Prostate gland (tissue), 2 donors: ENCODE results near the gene CACNA1S.

Experiments
- POLR2A ChIP-seq: fragments of 450-650 bp; IDR thresholded peaks from one replicate; pipeline ENCODE4 v1.6.1; 2016; ENCODE audit warnings: antibody characterized with exemption, mild to moderate bottlenecking
- TF ChIP-seq, protein P1 (sequence below), 4 experiments: fragments of 200-600 bp in 2 of 4; fragments of 450-650 bp in 2 of 4; sonication (generic) in 2 of 4; IDR thresholded peaks; 1 replicate in 3 of 4; 2 replicates in 1 of 4; pipeline ENCODE4 v1.5.1; 2016 to 2019; ENCODE audit warnings: antibody characterized with exemption in 4 of 4, mild to moderate bottlenecking in 2 of 4, moderate library complexity in 2 of 4

DNA sequence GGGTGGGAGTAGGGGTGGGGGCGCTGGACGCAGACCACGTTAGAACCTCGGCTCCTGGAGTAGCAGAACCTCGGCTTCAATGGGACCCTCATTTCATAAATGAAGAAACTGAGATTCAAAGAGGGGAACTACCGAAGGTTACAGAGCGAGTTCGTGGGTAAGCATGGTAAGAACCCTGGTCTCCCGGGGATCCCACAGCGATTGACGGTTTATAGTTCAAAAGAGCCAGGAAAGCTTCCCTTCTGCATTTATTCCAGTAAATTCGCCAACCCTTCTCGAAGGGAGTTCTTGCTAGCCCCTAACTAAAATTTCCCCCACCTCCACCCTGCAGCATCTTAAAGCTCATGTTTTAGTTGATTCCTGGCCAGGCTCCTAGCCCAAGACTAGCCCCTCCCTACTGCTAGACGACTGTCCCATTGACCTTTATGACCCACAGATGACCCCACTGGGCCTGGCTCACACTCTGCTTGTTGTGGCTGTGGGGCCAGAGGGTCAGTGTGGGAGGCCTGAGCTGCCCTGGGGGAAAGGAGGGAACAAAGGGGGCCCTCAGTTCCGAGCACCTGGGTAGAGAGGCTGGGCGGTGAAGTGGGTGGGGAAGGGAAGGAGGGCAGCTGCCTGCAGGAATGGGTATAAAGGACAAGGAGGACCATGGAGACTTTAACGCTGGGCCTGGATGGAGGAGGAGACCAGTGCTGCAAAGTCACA lies 88.2 kb downstream of the CACNA1S start:
- TF ChIP-seq, protein P1, sequence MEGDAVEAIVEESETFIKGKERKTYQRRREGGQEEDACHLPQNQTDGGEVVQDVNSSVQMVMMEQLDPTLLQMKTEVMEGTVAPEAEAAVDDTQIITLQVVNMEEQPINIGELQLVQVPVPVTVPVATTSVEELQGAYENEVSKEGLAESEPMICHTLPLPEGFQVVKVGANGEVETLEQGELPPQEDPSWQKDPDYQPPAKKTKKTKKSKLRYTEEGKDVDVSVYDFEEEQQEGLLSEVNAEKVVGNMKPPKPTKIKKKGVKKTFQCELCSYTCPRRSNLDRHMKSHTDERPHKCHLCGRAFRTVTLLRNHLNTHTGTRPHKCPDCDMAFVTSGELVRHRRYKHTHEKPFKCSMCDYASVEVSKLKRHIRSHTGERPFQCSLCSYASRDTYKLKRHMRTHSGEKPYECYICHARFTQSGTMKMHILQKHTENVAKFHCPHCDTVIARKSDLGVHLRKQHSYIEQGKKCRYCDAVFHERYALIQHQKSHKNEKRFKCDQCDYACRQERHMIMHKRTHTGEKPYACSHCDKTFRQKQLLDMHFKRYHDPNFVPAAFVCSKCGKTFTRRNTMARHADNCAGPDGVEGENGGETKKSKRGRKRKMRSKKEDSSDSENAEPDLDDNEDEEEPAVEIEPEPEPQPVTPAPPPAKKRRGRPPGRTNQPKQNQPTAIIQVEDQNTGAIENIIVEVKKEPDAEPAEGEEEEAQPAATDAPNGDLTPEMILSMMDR (IDR thresholded peaks at IDR 0.05), result no peak
- no peak for TF ChIP-seq POLR2A
